ENCODE data around the gene PSMB5.

- TF ChIP-seq POLR2A (IDR thresholded peaks at IDR 0.05) (no peak), CTCF (IDR thresholded peaks at IDR 0.05) (no peak)
Observed at GRCh38 chr14:23044840-23045239, 10.1 kb upstream of the PSMB5 start.

Measured in right lobe of liver (tissue), 4 donors.